HCT116 (cell line): Measurements from ENCODE around the gene EIF3K.

Source experiments
- JUND ChIP-seq: IDR thresholded peaks from 2 replicates; pipeline ENCODE4 v1.6.1; 2012
- POLR2AphosphoS5 ChIP-seq: IDR thresholded peaks from 2 replicates; pipeline ENCODE4 v1.6.1; 2011; ENCODE audit warnings: mild to moderate bottlenecking, low read depth, low read length, moderate library complexity
- SP1 ChIP-seq: IDR thresholded peaks from 2 replicates; pipeline ENCODE4 v1.6.1; 2012; ENCODE audit warnings: low read depth
- TF ChIP-seq, protein P1 (sequence below), 3 experiments: fragments of 200-600 bp in 1 of 3; sonication (generic) in 1 of 3; IDR thresholded peaks in 2 of 3; conservative IDR thresholded peaks in 1 of 3; 2 replicates each; pipeline ENCODE4 v1.5.1; 2012 to 2017; ENCODE audit warnings: low read depth in 2 of 3, low read length in 2 of 3, antibody characterized with exemption in 1 of 3, borderline replicate concordance in 1 of 3, control low read depth in 1 of 3, mild to moderate bottlenecking in 1 of 3, mixed read lengths in 1 of 3, mixed run types in 1 of 3, moderate library complexity in 1 of 3; ENCODE audit not compliant: insufficient read depth in 1 of 3

DNA sequence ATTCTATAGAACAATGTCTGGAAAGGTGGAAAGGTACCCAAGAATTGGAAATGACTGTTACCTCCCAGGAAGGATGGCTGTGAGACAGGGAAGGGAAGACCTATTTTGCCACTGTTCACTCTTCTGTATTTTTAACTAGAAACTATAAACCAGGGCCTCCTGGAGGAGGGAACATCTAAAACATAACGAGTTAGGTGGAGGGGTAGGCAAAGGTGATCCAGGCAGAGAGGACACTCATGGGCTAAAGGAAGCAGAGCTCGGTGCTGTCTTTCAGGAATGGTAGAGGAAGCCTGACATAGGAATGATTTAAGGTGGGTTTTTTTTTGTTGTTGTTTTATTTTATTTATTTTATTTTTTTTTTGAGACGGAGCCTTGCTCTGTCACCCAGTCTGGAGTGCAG lies 5.8 kb downstream of the EIF3K start:
- TF ChIP-seq, protein P1, sequence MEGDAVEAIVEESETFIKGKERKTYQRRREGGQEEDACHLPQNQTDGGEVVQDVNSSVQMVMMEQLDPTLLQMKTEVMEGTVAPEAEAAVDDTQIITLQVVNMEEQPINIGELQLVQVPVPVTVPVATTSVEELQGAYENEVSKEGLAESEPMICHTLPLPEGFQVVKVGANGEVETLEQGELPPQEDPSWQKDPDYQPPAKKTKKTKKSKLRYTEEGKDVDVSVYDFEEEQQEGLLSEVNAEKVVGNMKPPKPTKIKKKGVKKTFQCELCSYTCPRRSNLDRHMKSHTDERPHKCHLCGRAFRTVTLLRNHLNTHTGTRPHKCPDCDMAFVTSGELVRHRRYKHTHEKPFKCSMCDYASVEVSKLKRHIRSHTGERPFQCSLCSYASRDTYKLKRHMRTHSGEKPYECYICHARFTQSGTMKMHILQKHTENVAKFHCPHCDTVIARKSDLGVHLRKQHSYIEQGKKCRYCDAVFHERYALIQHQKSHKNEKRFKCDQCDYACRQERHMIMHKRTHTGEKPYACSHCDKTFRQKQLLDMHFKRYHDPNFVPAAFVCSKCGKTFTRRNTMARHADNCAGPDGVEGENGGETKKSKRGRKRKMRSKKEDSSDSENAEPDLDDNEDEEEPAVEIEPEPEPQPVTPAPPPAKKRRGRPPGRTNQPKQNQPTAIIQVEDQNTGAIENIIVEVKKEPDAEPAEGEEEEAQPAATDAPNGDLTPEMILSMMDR (IDR thresholded peaks at IDR 0.05 in 2 of 3, conservative IDR thresholded peaks at IDR 0.05 in 1 of 3; ENCODE audit: borderline replicate concordance in 1 of 3, insufficient read depth in 1 of 3, low read depth in 2 of 3, low read length in 2 of 3) = no peak
- no peak for TF ChIP-seq POLR2AphosphoS5
- TF ChIP-seq SP1 = no peak
- TF ChIP-seq JUND = no peak
